ENCODE results near the gene PDZD2. TPM values are rescaled to one million over a fixed set of nuclear protein-coding genes. Genes with fewer than 3 reads are reported as not detected.

The PDZD2 gene
- total RNA-seq, 1 donor from 2014 or later, result 42.7 TPM

DNA sequence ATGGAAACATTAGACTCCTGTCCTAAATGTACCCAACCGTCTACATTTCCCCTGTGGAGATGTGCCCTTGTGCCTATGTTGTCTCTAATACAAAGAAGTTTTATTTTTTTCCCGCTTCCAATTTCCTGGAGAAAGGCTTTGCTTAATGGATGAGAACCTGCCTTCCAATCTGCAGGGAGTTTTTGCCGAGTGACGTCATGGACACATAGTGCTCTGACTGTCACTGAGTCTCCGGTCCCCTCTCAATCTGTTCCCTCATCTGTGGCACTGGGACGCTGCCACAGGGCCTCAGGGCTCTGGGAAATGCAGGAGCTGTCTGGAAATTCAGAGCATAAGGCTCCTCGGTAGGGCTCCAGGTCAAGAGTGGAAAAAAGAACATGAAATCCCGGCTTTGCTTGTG is 144.8 kb downstream of the PDZD2 start:
- Histone ChIP-seq H3K4me3 (no peak overlapping the region), H3K4me1 (no peaks in the 10 kb centered on the region), H3K27ac (no peak overlapping the region), H3K27me3 (no peaks in the 10 kb centered on the region), H3K9me3 (no peaks in the 10 kb centered on the region), H3K36me3 (no peaks in the 10 kb centered on the region)
- intact Hi-C loops (cut with DNase I), result no loop called here
- TF ChIP-seq, protein P1, sequence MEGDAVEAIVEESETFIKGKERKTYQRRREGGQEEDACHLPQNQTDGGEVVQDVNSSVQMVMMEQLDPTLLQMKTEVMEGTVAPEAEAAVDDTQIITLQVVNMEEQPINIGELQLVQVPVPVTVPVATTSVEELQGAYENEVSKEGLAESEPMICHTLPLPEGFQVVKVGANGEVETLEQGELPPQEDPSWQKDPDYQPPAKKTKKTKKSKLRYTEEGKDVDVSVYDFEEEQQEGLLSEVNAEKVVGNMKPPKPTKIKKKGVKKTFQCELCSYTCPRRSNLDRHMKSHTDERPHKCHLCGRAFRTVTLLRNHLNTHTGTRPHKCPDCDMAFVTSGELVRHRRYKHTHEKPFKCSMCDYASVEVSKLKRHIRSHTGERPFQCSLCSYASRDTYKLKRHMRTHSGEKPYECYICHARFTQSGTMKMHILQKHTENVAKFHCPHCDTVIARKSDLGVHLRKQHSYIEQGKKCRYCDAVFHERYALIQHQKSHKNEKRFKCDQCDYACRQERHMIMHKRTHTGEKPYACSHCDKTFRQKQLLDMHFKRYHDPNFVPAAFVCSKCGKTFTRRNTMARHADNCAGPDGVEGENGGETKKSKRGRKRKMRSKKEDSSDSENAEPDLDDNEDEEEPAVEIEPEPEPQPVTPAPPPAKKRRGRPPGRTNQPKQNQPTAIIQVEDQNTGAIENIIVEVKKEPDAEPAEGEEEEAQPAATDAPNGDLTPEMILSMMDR (IDR thresholded peaks at IDR 0.05), result no peak
- no peak for TF ChIP-seq POLR2AphosphoS5 (IDR thresholded peaks at IDR 0.05; ENCODE audit: insufficient read depth in 1 of 2, low read depth in 1 of 2)
- no peak for TF ChIP-seq POLR2A (IDR thresholded peaks at IDR 0.05)
- DNase-seq (ENCODE audit: extremely low spot score in 2 of 2), result no peak

GRCh38 chr5:31786090-31786631 is 147.2 kb downstream of the PDZD2 start:
- H3K27ac ChIP-seq, result no peak overlapping the region
- intact Hi-C loops (cut with DNase I), result no loop called here
- H3K4me1 ChIP-seq, result no peaks in the 10 kb centered on the region
- no peak overlapping the region for H3K4me3 ChIP-seq
- no peak for TF ChIP-seq POLR2AphosphoS5 (IDR thresholded peaks at IDR 0.05; ENCODE audit: insufficient read depth in 1 of 2, low read depth in 1 of 2)
- no peak for TF ChIP-seq POLR2A (IDR thresholded peaks at IDR 0.05)
- TF ChIP-seq, protein P1 (IDR thresholded peaks at IDR 0.05), result no peak
- H3K9me3 ChIP-seq, result no peaks in the 10 kb centered on the region
- no peaks in the 10 kb centered on the region for H3K27me3 ChIP-seq
- DNase-seq (ENCODE audit: extremely low spot score in 2 of 2), result no peak
- no peaks in the 10 kb centered on the region for H3K36me3 ChIP-seq

DNA sequence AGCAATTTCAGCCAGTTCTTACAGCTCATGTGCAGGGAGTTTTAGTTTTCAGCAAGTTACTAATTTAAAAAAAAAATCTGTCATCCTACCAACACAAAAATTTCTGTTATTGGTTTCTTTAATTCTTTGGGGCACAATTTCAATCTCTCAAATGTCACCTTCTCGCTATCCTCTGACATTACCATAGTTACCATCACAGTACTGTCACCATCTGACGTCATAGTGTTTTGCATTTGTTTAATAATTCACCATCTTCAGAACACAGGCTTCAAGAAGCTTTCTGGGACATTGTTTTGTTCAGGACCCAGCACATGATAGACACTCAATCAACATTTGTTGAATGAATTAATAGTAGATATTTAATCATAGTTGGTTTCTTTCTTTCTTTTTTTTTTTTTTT is 155.1 kb downstream of the PDZD2 start:
- no peak for DNase-seq (ENCODE audit: extremely low spot score in 2 of 2)
- intact Hi-C loops (cut with DNase I), result no loop called here
- Histone ChIP-seq H3K4me3 (no peak overlapping the region), H3K36me3 (no peaks in the 10 kb centered on the region), H3K27me3 (no peaks in the 10 kb centered on the region), H3K9me3 (no peaks in the 10 kb centered on the region), H3K27ac (no peak overlapping the region), H3K4me1 (no peaks in the 10 kb centered on the region)
- TF ChIP-seq POLR2A (IDR thresholded peaks at IDR 0.05), result no peak
- TF ChIP-seq POLR2AphosphoS5 (IDR thresholded peaks at IDR 0.05; ENCODE audit: insufficient read depth in 1 of 2, low read depth in 1 of 2), result no peak
- TF ChIP-seq, protein P1 (IDR thresholded peaks at IDR 0.05), result no peak

DNA sequence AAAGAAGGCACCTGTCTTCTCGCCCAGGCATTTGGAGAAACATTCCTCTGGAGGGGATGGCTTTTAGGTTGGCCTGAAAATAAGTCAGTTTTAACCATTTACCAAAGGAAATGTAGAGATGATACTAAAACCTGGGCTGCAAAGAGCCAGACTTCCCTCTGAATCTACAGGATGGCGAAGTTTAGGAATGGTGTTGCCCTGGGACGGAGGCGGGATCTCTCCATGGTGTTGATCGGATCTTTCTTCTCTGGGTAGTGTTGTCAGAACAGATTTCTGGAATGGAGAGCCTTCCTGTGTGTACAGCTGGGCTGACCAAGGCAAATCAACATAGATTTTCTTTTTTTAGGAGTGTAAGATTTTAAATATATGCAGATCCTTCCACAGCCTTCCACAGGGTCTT is 159.2 kb downstream of the PDZD2 start:
- no peak for DNase-seq (ENCODE audit: extremely low spot score in 2 of 2)
- TF ChIP-seq POLR2AphosphoS5 (IDR thresholded peaks at IDR 0.05; ENCODE audit: insufficient read depth in 1 of 2, low read depth in 1 of 2), result no peak
- TF ChIP-seq, protein P1 (IDR thresholded peaks at IDR 0.05), result no peak
- no peak for TF ChIP-seq POLR2A (IDR thresholded peaks at IDR 0.05)
- intact Hi-C loops (cut with DNase I), result no loop called here
- H3K9me3 ChIP-seq, result no peaks in the 10 kb centered on the region
- no peak overlapping the region for H3K27ac ChIP-seq
- H3K27me3 ChIP-seq, result no peaks in the 10 kb centered on the region
- no peaks in the 10 kb centered on the region for H3K4me1 ChIP-seq
- H3K4me3 ChIP-seq, result no peak overlapping the region
- no peaks in the 10 kb centered on the region for H3K36me3 ChIP-seq

DNA sequence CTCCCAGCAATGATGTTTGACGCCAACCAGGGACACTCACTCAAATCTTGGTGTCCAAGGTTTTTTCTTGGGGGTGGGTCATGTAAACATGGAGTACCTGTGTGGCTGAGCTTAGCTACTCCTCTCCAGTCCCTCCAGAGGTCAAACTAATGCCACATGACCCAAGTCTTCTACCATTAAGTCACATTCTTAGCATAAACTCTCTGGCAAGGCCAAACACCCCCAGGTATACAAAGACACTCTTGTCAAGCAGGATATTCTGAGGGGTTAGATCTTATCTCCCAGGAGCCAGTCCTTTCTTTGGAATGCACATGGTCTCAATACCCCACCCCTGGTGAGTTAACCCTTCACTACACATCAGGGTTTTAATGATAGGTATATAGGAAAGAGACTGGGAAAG is 161.4 kb downstream of the PDZD2 start:
- Histone ChIP-seq H3K27ac (no peak overlapping the region), H3K27me3 (no peaks in the 10 kb centered on the region), H3K4me1 (no peaks in the 10 kb centered on the region), H3K36me3 (no peaks in the 10 kb centered on the region), H3K9me3 (no peaks in the 10 kb centered on the region), H3K4me3 (no peak overlapping the region)
- intact Hi-C loops (cut with DNase I), result loop anchor here (10.0 kb wide), 1 partner anchor 216 kb away; no protein-coding TSS in a partner anchor
- no peak for DNase-seq (ENCODE audit: extremely low spot score in 2 of 2)
- TF ChIP-seq, protein P1 (IDR thresholded peaks at IDR 0.05), result no peak

Measured in vagina (tissue), 2 donors.